ENCODE measurements around the gene MRPL58. TPM values are rescaled to one million over a fixed set of nuclear protein-coding genes. Genes with fewer than 3 reads are reported as not detected.
"Not testable (repeated sequence)": the region's sequence is repeated elsewhere in the genome, so short reads cannot be mapped to it uniquely, and the experiment has no call there.

MRPL58 gene
- total and polyA plus RNA-seq, 2 of the 8 experiments (the other 6 are each of a cell fraction or from before 2014, with no cell fraction given): 43.6 to 49.1 TPM

DNA sequence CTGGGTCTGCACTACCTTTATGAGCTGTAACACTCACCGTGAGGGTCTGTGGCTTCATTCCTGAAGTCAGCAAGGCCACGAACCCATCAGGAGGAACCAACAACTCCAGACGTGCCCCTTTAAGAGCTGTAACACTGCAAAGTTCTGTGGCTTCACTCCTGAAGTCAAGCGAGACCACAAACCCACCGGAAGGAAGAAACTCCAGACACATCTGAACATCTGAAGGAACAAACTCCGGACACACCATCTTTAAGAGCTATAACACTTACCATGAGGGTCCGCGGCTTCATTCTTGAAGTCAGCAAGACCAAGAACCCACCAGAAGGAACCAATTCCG lies 12.9 kb downstream of the MRPL58 start:
- not testable (repeated sequence) for H2BK12ac ChIP-seq (ENCODE audit: low read depth, low read length); H3K4me3 ChIP-seq (ENCODE audit: extremely low read depth in 1 of 4, insufficient read depth in 2 of 4, low read depth in 3 of 4, low read length in 4 of 4); H3K79me1 ChIP-seq (ENCODE audit: low read depth, low read length); H2BK15ac ChIP-seq (ENCODE audit: low read length); H2AFZ ChIP-seq (ENCODE audit: low read length); DNase-seq (ENCODE audit: low read depth in 1 of 2, low spot score in 2 of 2); H3K9me3 ChIP-seq (ENCODE audit: insufficient read depth in 2 of 2, low read depth in 1 of 2, low read length in 1 of 2); H2BK120ac ChIP-seq (replicated peaks; ENCODE audit: low read depth, low read length); H3K27ac ChIP-seq (ENCODE audit: low read depth, low read length); H2AK5ac ChIP-seq (ENCODE audit: low read depth, low read length); H4K91ac ChIP-seq (replicated peaks; ENCODE audit: insufficient read length, low read length); H3K4ac ChIP-seq (replicated peaks; ENCODE audit: insufficient read length, low read depth, low read length); H4K5ac ChIP-seq (ENCODE audit: insufficient read length, low read depth, low read length); H3K14ac ChIP-seq (ENCODE audit: insufficient read length); H4K20me1 ChIP-seq (replicated peaks in 1 of 2; ENCODE audit: control insufficient read depth in 1 of 2, insufficient read depth in 2 of 2, low read length in 2 of 2); H3K18ac ChIP-seq (ENCODE audit: extremely low read depth, low read length); H3K79me2 ChIP-seq (ENCODE audit: control insufficient read depth in 1 of 2, insufficient read depth in 2 of 2, low read length in 2 of 2); H3K9ac ChIP-seq (replicated peaks in 1 of 4; ENCODE audit: extremely low read depth in 1 of 4, low read depth in 3 of 4, low read length in 3 of 4); H2BK5ac ChIP-seq (ENCODE audit: low read depth, low read length); H3K56ac ChIP-seq (replicated peaks; ENCODE audit: insufficient read length, low read depth, low read length); H3K27me3 ChIP-seq (replicated peaks in 1 of 4; ENCODE audit: control insufficient read depth in 3 of 4, extremely low read depth in 1 of 4, insufficient read depth in 3 of 4, low read length in 3 of 4); H2BK20ac ChIP-seq (ENCODE audit: low read length); H3K4me2 ChIP-seq (ENCODE audit: insufficient read depth in 1 of 2, low read depth in 2 of 2, low read length in 2 of 2); H4K8ac ChIP-seq (ENCODE audit: extremely low read depth, insufficient read depth, low read length); FAIRE-seq; H3K23me2 ChIP-seq (ENCODE audit: low read depth, low read length); H3K4me1 ChIP-seq (replicated peaks in 1 of 4; ENCODE audit: control insufficient read depth in 3 of 4, insufficient read depth in 4 of 4, low read length in 3 of 4); H3K23ac ChIP-seq (ENCODE audit: insufficient read length)
- ChIA-PET POLR2A (ENCODE audit: partially characterized antibody) (interaction anchor here (1.1 to 4.2 kb wide), 3 partner anchors 10 to 21 kb away, joined by 5 to 48 read pairs (median 7); partner anchors contain the start of genes ATP5PD, KCTD2 and MRPL58), CTCF (ENCODE audit: partially characterized antibody) (interaction anchor here (0.6 to 4.7 kb wide), 14 partner anchors 9 to 387 kb away, joined by 3 to 23 read pairs (median 4); partner anchors contain the start of genes CDR2L, OTOP2 and USH1G)
- H3K36me3 ChIP-seq (ENCODE audit: control insufficient read depth in 2 of 4, insufficient read depth in 4 of 4, low read length in 3 of 4): peaks cover 3 to 22% (median 15%) of the 10 kb centered on the region in 4 experiments; a peak in 7 of 8 replicates
- WGBS, 2 experiments (ENCODE audit: extremely low coverage in 1 of 2, insufficient coverage in 1 of 2, insufficient read length in 1 of 2, insufficient replicate concordance in 2 of 2, low coverage in 1 of 2, low lambda C conversion rate in 2 of 2, missing lambda C conversion rate in 1 of 2): 96% methylated on average over 9 of the region's 9 CpGs; no CpG with 5 or more reads in 1 of the 2 experiments

DNA sequence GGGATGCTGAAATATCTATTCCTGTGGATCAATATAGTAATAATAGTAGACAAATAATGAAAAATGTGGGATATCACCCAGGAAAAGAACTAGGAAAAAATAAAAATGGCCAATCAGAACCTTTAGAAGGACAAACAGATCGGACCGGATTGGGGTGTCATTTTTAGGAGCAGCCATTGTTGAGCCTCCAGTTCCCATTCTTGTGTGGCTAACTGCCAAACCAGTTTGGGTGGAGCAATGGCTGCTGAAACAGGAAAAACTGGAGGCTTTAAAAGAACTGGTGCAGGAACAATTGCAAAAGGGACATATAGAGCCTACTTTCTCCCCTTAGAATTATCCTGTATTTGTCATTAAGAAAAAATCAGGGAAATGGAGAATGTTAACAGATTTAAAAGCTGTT lies 14.2 kb downstream of the MRPL58 start:
- H3K23ac ChIP-seq (ENCODE audit: insufficient read length); H2BK20ac ChIP-seq (ENCODE audit: low read length); H3K4me3 ChIP-seq (ENCODE audit: extremely low read depth in 1 of 4, insufficient read depth in 2 of 4, low read depth in 3 of 4, low read length in 4 of 4); DNase-seq (ENCODE audit: low read depth in 1 of 2, low spot score in 2 of 2); H3K9ac ChIP-seq (replicated peaks in 1 of 4; ENCODE audit: extremely low read depth in 1 of 4, low read depth in 3 of 4, low read length in 3 of 4); FAIRE-seq; H4K8ac ChIP-seq (ENCODE audit: extremely low read depth, insufficient read depth, low read length); H4K5ac ChIP-seq (ENCODE audit: insufficient read length, low read depth, low read length); H3K79me1 ChIP-seq (ENCODE audit: low read depth, low read length); H2BK120ac ChIP-seq (replicated peaks; ENCODE audit: low read depth, low read length); H3K23me2 ChIP-seq (ENCODE audit: low read depth, low read length); H2AK5ac ChIP-seq (ENCODE audit: low read depth, low read length); H2BK12ac ChIP-seq (ENCODE audit: low read depth, low read length); H3K4me2 ChIP-seq (ENCODE audit: insufficient read depth in 1 of 2, low read depth in 2 of 2, low read length in 2 of 2); H3K27me3 ChIP-seq (replicated peaks in 1 of 4; ENCODE audit: control insufficient read depth in 3 of 4, extremely low read depth in 1 of 4, insufficient read depth in 3 of 4, low read length in 3 of 4); POLR2A ChIA-PET (ENCODE audit: partially characterized antibody); H3K4me1 ChIP-seq (replicated peaks in 1 of 4; ENCODE audit: control insufficient read depth in 3 of 4, insufficient read depth in 4 of 4, low read length in 3 of 4); H2BK5ac ChIP-seq (ENCODE audit: low read depth, low read length); H3K14ac ChIP-seq (ENCODE audit: insufficient read length); H2BK15ac ChIP-seq (ENCODE audit: low read length); H3K56ac ChIP-seq (replicated peaks; ENCODE audit: insufficient read length, low read depth, low read length); H3K18ac ChIP-seq (ENCODE audit: extremely low read depth, low read length); H3K79me2 ChIP-seq (ENCODE audit: control insufficient read depth in 1 of 2, insufficient read depth in 2 of 2, low read length in 2 of 2); H4K91ac ChIP-seq (replicated peaks; ENCODE audit: insufficient read length, low read length); H3K27ac ChIP-seq (ENCODE audit: low read depth, low read length); H2AFZ ChIP-seq (ENCODE audit: low read length); H4K20me1 ChIP-seq (replicated peaks in 1 of 2; ENCODE audit: control insufficient read depth in 1 of 2, insufficient read depth in 2 of 2, low read length in 2 of 2); H3K36me3 ChIP-seq (ENCODE audit: control insufficient read depth in 2 of 4, insufficient read depth in 4 of 4, low read length in 3 of 4); H3K4ac ChIP-seq (replicated peaks; ENCODE audit: insufficient read length, low read depth, low read length): not testable (repeated sequence)
- H3K9me3 ChIP-seq (ENCODE audit: insufficient read depth in 2 of 2, low read depth in 1 of 2, low read length in 1 of 2): peaks cover 8 to 10% of the 10 kb centered on the region in 2 experiments
- CTCF ChIA-PET (ENCODE audit: partially characterized antibody): interaction anchor here (1.7 to 4.7 kb wide), 3 partner anchors 9 to 65 kb away, joined by 3 to 23 read pairs (median 15); partner anchors contain the start of gene CDR2L
- WGBS, 2 experiments (ENCODE audit: extremely low coverage in 1 of 2, insufficient coverage in 1 of 2, insufficient read length in 1 of 2, insufficient replicate concordance in 2 of 2, low coverage in 1 of 2, low lambda C conversion rate in 2 of 2, missing lambda C conversion rate in 1 of 2): 96% methylated on average over 2 of the region's 2 CpGs; no CpG with 5 or more reads in 1 of the 2 experiments
